ENCODE data around the gene PRKN. TPM values are rescaled to one million over a fixed set of nuclear protein-coding genes. Genes with fewer than 3 reads are reported as not detected.

PRKN gene
- total RNA-seq, 1 donor from 2014 or later = 1.2 TPM

DNA sequence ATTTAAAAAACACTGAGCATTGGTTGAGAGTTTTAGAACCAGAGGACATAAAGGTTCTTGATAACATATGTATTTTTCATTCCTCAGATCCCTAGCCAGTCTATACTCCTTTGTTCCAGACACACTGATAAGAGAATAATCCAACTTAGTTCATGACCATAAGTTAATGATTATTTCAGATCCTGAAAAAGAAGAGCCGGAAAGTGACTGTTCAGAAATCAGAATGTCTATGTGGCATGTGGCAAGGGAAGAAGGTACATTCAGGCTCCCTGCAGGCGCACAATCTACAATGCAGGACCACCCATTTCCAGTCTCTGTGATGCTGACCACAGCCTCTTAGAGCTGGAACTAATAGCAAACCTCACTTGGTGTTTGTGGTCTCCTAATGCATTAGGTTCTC, 787.0 kb downstream of the PRKN start:
- Histone ChIP-seq H3K36me3 (ENCODE audit: control insufficient read depth, insufficient read depth, low read length) (no peaks in the 10 kb centered on the region), H3K27me3 (ENCODE audit: control insufficient read depth, insufficient read depth, low read length) (no peaks in the 10 kb centered on the region), H3K4me3 (ENCODE audit: low read depth, low read length) (no peak overlapping the region)
- DNase-seq (ENCODE audit: low read depth) = no peak
- no peak for TF ChIP-seq CTCF (IDR thresholded peaks at IDR 0.05; ENCODE audit: insufficient read depth, low read length, poor library complexity, severe bottlenecking)

GRCh38 chr6:161926324-161926723, 801.2 kb downstream of the PRKN start:
- no peak for TF ChIP-seq CTCF (IDR thresholded peaks at IDR 0.05; ENCODE audit: insufficient read depth, low read length, poor library complexity, severe bottlenecking)
- no peaks in the 10 kb centered on the region for H3K27me3 ChIP-seq (ENCODE audit: control insufficient read depth, insufficient read depth, low read length)
- DNase-seq (ENCODE audit: low read depth) = no peak
- H3K4me3 ChIP-seq (ENCODE audit: low read depth, low read length) = no peak overlapping the region
- H3K36me3 ChIP-seq (ENCODE audit: control insufficient read depth, insufficient read depth, low read length) = no peaks in the 10 kb centered on the region

DNA sequence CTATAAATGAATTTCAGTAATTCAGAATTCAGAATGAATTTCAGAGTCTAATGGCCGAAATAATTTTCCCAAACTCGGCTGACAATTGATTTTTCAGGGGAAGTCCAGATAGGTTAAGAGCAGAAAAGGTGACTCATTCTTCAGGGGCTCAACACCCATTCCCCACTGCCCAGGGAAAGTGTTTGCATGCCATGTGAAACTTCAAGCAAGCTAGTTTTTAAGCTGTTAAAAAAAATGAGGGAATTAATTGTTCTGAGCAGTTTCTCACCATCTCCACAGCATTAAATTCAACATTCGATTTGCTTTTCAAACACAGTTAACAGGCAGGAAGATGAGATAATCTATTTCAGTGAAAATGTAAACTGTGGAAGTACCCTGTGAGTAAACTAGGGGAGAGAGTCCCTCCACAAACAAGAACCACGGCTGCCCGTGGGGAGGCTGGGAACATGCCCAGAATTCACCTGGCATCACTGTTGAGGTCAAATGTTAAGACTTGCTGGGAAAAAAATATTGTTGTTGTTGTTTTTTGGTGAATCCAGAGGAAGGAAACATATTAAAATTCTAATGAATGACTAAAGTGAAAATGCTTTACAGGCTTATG, 803.0 kb downstream of the PRKN start:
- no peak for DNase-seq (ENCODE audit: low read depth)
- Histone ChIP-seq H3K27me3 (ENCODE audit: control insufficient read depth, insufficient read depth, low read length) (no peaks in the 10 kb centered on the region), H3K36me3 (ENCODE audit: control insufficient read depth, insufficient read depth, low read length) (no peaks in the 10 kb centered on the region), H3K4me3 (ENCODE audit: low read depth, low read length) (no peak overlapping the region)
- TF ChIP-seq CTCF (IDR thresholded peaks at IDR 0.05; ENCODE audit: insufficient read depth, low read length, poor library complexity, severe bottlenecking) = no peak

GRCh38 chr6:161922631-161923119, 804.9 kb downstream of the PRKN start:
- DNase-seq (ENCODE audit: low read depth) = peak; percentile 43
- no peaks in the 10 kb centered on the region for H3K27me3 ChIP-seq (ENCODE audit: control insufficient read depth, insufficient read depth, low read length)

DNA sequence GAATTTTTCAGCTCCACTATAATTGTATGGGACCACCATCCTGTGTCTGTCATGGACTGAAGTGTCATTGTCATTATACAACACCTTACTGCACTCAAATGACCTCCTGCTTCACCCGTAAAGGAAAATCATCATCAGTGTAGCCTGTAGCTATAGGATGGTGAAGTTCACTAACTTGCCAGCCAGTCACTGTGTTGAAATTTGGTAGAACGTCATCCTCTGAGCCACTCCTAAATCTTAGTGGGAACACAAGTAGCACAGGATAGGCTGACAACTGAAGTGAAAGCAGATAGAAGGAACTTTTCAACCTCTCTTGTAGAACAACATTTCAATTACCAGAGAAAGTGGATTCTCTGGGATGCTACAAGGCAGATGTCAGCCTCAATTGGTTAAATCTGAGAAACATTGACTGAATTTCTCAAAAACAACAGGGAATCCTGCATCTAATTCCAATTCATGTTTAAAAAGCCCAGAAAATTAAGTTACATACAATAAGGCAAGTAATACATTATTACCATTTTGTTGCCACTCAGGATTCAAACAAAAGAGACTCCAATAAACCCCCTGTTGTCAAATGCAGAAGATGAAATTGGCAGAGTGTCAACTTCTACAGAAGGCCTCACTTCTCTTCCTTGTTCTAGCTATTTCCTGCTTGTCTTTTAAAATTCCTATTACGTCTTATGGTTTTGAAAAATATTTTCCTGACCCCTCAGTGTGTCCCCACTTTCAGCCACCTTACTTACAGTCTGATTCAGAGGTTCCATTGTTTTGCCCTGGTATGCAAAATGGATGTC, 805.8 kb downstream of the PRKN start:
- no peaks in the 10 kb centered on the region for H3K36me3 ChIP-seq (ENCODE audit: control insufficient read depth, insufficient read depth, low read length)
- no peaks in the 10 kb centered on the region for H3K27me3 ChIP-seq (ENCODE audit: control insufficient read depth, insufficient read depth, low read length)
- no peak overlapping the region for H3K4me3 ChIP-seq (ENCODE audit: low read depth, low read length)
- no peak for TF ChIP-seq CTCF (IDR thresholded peaks at IDR 0.05; ENCODE audit: insufficient read depth, low read length, poor library complexity, severe bottlenecking)
- no peak for DNase-seq (ENCODE audit: low read depth)

More at GRCh38 chr6:161922631-161923119, 804.9 kb downstream of the PRKN start:
- Histone ChIP-seq H3K4me3 (ENCODE audit: low read depth, low read length) (no peak overlapping the region), H3K36me3 (ENCODE audit: control insufficient read depth, insufficient read depth, low read length) (no peaks in the 10 kb centered on the region)
- peak; percentile 60 for TF ChIP-seq CTCF (IDR thresholded peaks at IDR 0.05; ENCODE audit: insufficient read depth, low read length, poor library complexity, severe bottlenecking)

Data from kidney epithelial cell (primary cell).